NCI-H1048 (cell line): ENCODE results near the gene OR10A3.
"Not testable (repeated sequence)": the region's sequence is repeated elsewhere in the genome, so short reads cannot be mapped to it uniquely, and the experiment has no call there.

Source experiments
- DNase-seq: peaks from one replicate; lab custom pipeline; 2025; lab: John Stamatoyannopoulos, UW

The OR10A3 gene, protein sequence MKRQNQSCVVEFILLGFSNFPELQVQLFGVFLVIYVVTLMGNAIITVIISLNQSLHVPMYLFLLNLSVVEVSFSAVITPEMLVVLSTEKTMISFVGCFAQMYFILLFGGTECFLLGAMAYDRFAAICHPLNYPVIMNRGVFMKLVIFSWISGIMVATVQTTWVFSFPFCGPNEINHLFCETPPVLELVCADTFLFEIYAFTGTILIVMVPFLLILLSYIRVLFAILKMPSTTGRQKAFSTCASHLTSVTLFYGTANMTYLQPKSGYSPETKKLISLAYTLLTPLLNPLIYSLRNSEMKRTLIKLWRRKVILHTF

GRCh38 chr11:7941608-7942007 lies at the start of gene OR10A3:
Gene OR10A3, minus strand, starts transcription at chr11:7941708. Its CDS starts 2,188 bp downstream, at chr11:7939520.
- DNase-seq: no peak

DNA sequence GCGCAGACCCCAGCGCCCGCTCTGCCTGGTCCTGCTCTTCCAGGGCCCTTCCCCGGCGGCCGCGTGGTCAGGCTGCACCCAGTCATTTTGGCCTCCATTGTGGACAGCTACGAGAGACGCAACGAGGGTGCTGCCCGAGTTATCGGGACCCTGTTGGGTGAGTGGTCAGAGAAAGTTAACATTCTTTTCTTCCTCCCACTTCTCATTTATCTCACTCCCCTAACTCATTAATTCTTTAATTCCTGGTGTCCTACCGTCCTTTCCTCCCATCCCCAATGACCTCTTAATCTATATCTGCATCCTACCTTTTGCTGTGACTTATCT lies 46.0 kb upstream of the OR10A3 start:
- not testable (repeated sequence) for DNase-seq

DNA sequence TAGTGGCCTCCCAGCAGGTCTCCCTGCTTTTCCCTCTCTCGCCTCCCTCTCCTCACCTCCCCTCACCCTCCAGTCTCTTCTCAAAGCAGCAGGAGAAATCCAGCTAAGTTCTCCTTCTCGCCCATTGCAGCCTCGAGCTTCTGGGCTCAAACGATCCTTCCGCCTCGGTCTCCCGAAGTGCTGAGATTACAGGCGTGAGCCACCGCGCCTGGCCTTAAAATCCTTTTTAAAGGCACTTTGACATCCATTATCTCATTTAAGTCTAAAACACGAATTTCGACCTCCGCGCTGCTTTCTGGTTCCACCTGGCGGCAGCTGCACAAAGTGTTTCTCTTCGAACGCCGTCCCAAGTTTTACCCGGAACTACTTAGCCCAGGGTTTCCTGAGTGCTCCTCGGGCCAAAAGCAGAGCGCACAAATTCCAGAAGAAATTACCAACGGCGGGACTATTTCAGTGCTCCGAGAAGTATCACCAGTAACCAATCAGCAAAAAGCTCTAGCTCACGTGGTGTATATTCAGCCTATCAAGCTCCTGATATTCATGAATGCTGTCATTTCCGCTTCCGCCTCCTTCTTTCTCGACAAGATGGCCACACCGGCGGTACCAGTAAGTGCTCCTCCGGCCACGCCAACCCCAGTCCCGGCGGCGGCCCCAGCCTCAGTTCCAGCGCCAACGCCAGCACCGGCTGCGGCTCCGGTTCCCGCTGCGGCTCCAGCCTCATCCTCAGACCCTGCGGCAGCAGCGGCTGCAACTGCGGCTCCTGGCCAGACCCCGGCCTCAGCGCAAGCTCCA lies 45.5 kb upstream of the OR10A3 start, which contains the start of gene EIF3F:
EIF3F (plus strand) TSS at position 570 of the 792 bp plus-strand sequence; CDS start at position 586, 16 bp downstream.
- peak; percentile 97 for DNase-seq

- no peak for DNase-seq
Observed at GRCh38 chr11:7983832-7984590, 42.5 kb upstream of the OR10A3 start.

GRCh38 chr11:7982582-7983119 lies 41.1 kb upstream of the OR10A3 start:
- DNase-seq: no peak

GRCh38 chr11:7981619-7982157 lies 40.2 kb upstream of the OR10A3 start:
- no peak for DNase-seq

DNA sequence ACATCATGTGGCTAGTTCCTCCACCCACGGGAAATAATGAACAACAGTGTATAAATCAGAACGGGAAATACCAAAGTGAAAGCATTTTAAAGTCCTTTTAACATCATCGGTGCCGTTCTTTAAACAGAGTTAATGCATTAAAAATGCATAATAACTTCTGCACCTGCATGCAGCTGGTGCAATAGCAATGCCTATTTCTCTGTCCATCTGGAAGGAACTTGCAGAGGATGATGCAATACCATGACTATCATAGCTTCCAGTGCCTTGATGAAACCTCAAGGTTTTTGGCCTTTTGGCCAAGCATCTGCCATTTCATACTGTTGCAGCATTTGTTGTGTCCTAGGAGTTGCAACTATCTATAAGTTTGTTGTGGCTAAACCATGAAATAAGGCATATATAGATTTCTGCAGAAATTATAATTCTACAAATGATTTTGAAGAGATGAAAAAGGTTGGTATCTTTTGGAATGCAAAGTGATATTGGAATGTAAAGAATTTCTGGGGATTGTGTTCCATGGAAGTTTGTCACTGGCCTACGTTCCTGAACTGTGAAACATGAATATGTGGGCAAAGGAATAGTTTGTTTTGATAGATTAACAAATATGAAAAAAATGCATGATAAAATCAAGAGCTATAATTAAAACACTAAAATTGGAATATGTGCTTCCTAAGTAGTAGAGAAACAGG lies 35.9 kb upstream of the OR10A3 start:
- no peak for DNase-seq

GRCh38 chr11:7974668-7975067 lies 33.2 kb upstream of the OR10A3 start:
- DNase-seq: no peak

GRCh38 chr11:7973011-7973410 lies 31.5 kb upstream of the OR10A3 start:
- DNase-seq: no peak

- DNase-seq: no peak
Observed at GRCh38 chr11:7971846-7972245, 30.3 kb upstream of the OR10A3 start.

GRCh38 chr11:7969756-7970646 lies 28.5 kb upstream of the OR10A3 start:
- no peak for DNase-seq

DNA sequence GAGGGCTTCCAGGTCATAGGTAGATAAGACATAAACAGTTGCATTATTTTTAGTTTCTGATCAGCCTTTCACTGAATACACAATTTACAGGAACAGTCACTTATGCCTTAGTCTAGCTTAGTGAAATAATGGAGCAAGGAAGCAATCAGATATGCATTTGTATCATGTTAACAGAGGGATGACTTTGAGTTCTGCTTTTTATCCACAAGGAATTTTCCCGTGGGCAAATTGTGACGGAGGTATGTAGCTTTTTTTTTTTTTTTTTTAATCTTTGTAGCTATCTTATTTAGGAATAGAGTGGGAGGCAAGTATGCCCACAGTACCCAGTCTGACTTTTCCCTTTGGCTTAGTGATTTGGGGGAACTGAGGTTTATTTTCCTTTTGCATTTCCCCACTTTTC lies 27.2 kb upstream of the OR10A3 start:
- DNase-seq: no peak

- DNase-seq: no peak
Observed at GRCh38 chr11:7967826-7968225, 26.3 kb upstream of the OR10A3 start.

DNA sequence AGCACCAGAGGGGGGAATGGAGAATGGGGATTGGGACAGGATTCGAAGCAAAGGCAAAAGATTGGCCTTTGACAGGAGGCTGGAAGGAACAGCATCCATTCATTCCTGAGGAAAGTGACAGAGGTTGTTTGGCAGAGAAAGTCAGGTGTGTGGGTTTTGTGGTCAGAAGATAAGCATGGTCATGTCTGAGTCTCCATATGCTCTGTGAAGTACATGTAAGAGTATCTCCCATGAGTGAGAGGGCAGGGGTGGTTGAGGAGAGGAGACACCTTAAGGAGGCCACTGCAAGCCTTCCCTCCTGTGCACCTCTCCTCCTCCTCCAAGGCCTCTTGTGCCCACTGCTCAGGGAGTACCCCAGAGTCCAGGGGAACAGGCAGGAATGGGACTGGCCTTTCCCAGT lies 25.6 kb upstream of the OR10A3 start:
- no peak for DNase-seq

GRCh38 chr11:7965386-7965785 lies 23.9 kb upstream of the OR10A3 start, which contains the start of gene NLRP10:
Gene NLRP10, minus strand, starts transcription at chr11:7965447. Its CDS starts 1,952 bp downstream, at chr11:7963495.
- no peak for DNase-seq

DNA sequence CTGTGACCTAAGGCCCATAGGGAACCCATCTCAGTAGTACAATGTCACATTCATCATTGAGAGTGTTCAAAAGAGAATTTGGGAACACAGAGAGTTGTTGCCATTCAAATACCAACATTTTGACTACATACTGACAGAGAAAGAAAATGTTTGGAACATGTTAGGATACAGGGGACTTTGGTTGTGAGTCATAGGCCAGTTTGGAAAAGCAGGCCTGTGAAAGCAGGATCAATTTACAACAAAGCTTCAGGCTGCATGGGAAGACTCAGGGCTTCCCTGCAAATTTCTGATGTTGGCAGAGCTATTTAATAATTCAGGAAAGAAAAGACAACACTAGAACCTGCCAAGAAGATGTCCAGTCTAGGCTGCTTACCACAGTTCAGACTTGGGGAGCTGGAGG lies 23.4 kb upstream of the OR10A3 start:
- no peak for DNase-seq

DNA sequence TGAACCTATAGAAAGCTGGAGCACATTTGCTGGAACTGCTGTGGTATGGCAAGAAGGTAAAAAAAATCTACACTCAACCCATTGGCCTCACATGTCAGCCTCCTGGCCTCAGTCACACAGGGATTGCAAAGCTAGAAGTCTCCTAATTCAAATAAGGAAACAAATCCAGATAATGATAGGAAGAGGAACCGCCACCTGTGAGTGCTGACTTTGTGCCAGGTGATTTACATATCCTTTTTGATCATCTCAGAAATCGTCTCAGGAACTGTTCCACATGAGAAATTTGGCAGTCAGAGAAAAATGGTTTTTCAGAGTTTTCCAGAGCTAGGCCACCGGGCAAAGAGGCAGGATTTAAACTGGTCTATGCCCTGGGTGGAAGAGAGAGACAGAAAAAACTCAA lies 22.8 kb upstream of the OR10A3 start:
- DNase-seq: no peak

DNA sequence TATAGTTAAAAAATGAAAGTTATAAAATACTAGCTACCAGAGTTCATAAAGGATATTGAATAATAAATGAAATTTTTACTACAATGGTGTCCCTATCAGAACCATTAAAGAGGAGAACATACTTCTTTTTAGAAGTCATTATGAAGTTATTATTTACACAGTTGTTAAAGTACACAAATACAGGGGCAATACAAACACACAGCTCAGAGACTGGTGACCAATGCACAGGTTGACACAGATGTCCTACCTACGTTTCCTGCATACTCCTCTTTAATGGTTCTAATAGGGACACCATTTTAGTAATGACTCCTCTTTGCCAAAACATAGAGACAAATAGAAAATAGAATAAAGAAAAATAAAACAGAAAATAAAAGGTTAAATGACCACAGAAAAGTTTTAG lies 13.7 kb upstream of the OR10A3 start:
- DNase-seq: no peak

GRCh38 chr11:7949934-7950333 lies 8.4 kb upstream of the OR10A3 start:
- DNase-seq: no peak

- DNase-seq: no peak
Observed at GRCh38 chr11:7944123-7944522, 2.6 kb upstream of the OR10A3 start.
